PC-9 (cell line): ENCODE results near the gene CYP2B6. TPM values are rescaled to one million over a fixed set of nuclear protein-coding genes. Genes with fewer than 3 reads are reported as not detected.
A peak's percentile ranks its signal among the peaks of the same experiment; 100 is the strongest.
"Not testable (repeated sequence)": the region's sequence is repeated elsewhere in the genome, so short reads cannot be mapped to it uniquely, and the experiment has no call there.

ENCODE experiments used
- BruUV-seq: library from RNA; stranded (reverse); fragments of 400-500 nt; replicated peaks from 2 replicates; lab custom pipeline; 2021; lab: Mats Ljungman, UMichigan
- CTCF ChIA-PET: fragments of 300-600 bp; sonication (Branson Sonifier 250); formaldehyde crosslinking; loops from one replicate; lab custom pipeline; 2022; ENCODE audit warnings: antibody characterized with exemption; lab: Charles Lee
- POLR2A ChIA-PET: fragments of 300-600 bp; sonication (Branson Sonifier 250); formaldehyde crosslinking; loops from one replicate; lab custom pipeline; 2022; ENCODE audit warnings: antibody characterized with exemption; ENCODE audit not compliant: unreplicated experiment; lab: Charles Lee
- DNase-seq, 2 experiments: peaks; one replicate each; pipeline versions ENCODE4 v3.0.0 to v3.0.0-alpha.2; 2015 to 2022; ENCODE audit warnings: mixed read lengths in 1 of 2
- H2AFZ ChIP-seq: fragments of 200-600 bp; sonication (generic); 2 replicates; pipeline ENCODE4 v1.8.1; 2017; ENCODE audit warnings: antibody characterized with exemption
- H3F3A ChIP-seq: fragments of 200-600 bp; sonication (generic); 2 replicates; pipeline ENCODE4 v1.8.1; 2017; ENCODE audit warnings: antibody characterized with exemption, mild to moderate bottlenecking, low read depth; ENCODE audit not compliant: insufficient read depth
- H3K27ac ChIP-seq: fragments of 200-600 bp; sonication (generic); 2 replicates; pipeline ENCODE4 v1.6.1; 2016; ENCODE audit warnings: mixed run types
- H3K27me3 ChIP-seq: fragments of 200-600 bp; sonication (generic); 2 replicates; pipeline ENCODE4 v1.6.1; 2016; ENCODE audit warnings: low read depth, mixed run types; ENCODE audit not compliant: insufficient read depth
- H3K36me3 ChIP-seq: fragments of 200-600 bp; sonication (generic); 2 replicates; pipeline ENCODE4 v1.6.1; 2016; ENCODE audit warnings: low read depth, mixed run types
- H3K4me1 ChIP-seq: fragments of 200-600 bp; sonication (generic); replicated peaks from 2 replicates; pipeline ENCODE4 v1.6.1; 2016; ENCODE audit warnings: mixed run types; ENCODE audit not compliant: insufficient read depth
- H3K4me2 ChIP-seq: fragments of 200-600 bp; sonication (generic); 2 replicates; pipeline ENCODE4 v1.6.1; 2017; ENCODE audit warnings: mixed run types
- H3K4me3 ChIP-seq: fragments of 200-600 bp; sonication (generic); 2 replicates; pipeline ENCODE4 v1.6.1; 2016; ENCODE audit warnings: mixed run types
- H3K79me2 ChIP-seq: fragments of 200-600 bp; sonication (generic); 2 replicates; pipeline ENCODE4 v1.6.1; 2017; ENCODE audit warnings: low read depth, mixed run types
- H3K9me2 ChIP-seq: fragments of 200-600 bp; sonication (generic); 2 replicates; pipeline ENCODE4 v1.8.1; 2017; ENCODE audit warnings: mild to moderate bottlenecking; ENCODE audit not compliant: insufficient read depth
- H3K9me3 ChIP-seq: fragments of 200-600 bp; sonication (generic); 2 replicates; pipeline ENCODE4 v1.8.1; 2016; ENCODE audit warnings: low read depth; ENCODE audit not compliant: insufficient read depth
- H4K20me1 ChIP-seq: fragments of 200-600 bp; sonication (generic); 2 replicates; pipeline ENCODE4 v1.8.1; 2017; ENCODE audit not compliant: insufficient read depth
- EZH2 ChIP-seq: fragments of 200-600 bp; sonication (generic); IDR thresholded peaks from 2 replicates; pipeline ENCODE4 v1.8.0; 2017; ENCODE audit warnings: antibody characterized with exemption, low read depth
- intact Hi-C: fragments of 100-400 bp; cut with micrococcal nuclease; formaldehyde crosslinking; loops from one replicate; pipeline ENCODE4 v1.10.0; 2022; ENCODE audit not compliant: unreplicated experiment
- total RNA-seq: library from RNA; stranded (reverse); gene quantifications from 2 replicates; pipeline ENCODE4 v1.2.3, GENCODE V29; 2021
- TF ChIP-seq, protein P1 (sequence below): fragments of 200-600 bp; sonication (generic); conservative IDR thresholded peaks from 2 replicates; pipeline ENCODE4 v1.6.1; 2017; ENCODE audit warnings: mixed run types, antibody characterized with exemption, mild to moderate bottlenecking, moderate library complexity

Gene CYP2B6
- total RNA-seq, 1 experiment from 2014 or later: not detected

DNA sequence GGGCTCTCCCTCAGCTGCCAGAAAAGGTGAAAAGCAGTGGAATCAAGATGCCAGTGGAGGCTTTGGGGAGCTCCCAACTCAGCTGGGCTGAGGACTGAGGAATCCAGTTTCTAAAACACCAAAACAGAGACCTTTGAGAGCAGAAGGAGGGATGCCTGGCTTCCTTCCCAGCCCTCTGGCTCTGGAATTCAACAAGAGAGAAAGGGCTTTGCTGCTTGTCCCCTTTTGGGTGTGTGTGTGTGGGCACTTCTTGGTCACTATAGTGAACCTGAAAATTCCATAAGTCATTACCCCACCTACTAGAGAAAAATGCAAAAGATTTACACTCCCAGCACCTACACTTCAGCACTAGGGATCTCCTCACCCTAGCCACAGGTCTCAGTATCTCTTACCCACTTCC, 30.3 kb upstream of the CYP2B6 start:
- ChIA-PET POLR2A (no interaction called here), CTCF (no interaction called here)
- no TSS peak for BruUV-seq
- intact Hi-C loops: loop anchor here (5.0 kb wide), 1 partner anchor 38 kb away; no protein-coding TSS in a partner anchor
- Histone ChIP-seq H3F3A (peaks cover 30% of the 10 kb centered on the region), H3K9me3 (peaks cover 3% of the 10 kb centered on the region; the same call in 1 of the 2 replicates), H3K36me3 (no peaks in the 10 kb centered on the region), H4K20me1 (no peaks in the 10 kb centered on the region), H3K4me3 (no peak overlapping the region), H3K4me1 (peaks cover 39% of the 10 kb centered on the region), H3K79me2 (no peaks in the 10 kb centered on the region), H3K4me2 (peak overlapping the region; percentile 21), H2AFZ (no peak overlapping the region), H3K27ac (peak overlapping the region; percentile 93), H3K27me3 (no peaks in the 10 kb centered on the region), H3K9me2 (0 out of 2 replicates have a peak, but pooled peaks cover 3% of the 10 kb centered on the region)
- DNase-seq: peak in 1 of 2 experiments; percentile 19
- TF ChIP-seq, protein P1, sequence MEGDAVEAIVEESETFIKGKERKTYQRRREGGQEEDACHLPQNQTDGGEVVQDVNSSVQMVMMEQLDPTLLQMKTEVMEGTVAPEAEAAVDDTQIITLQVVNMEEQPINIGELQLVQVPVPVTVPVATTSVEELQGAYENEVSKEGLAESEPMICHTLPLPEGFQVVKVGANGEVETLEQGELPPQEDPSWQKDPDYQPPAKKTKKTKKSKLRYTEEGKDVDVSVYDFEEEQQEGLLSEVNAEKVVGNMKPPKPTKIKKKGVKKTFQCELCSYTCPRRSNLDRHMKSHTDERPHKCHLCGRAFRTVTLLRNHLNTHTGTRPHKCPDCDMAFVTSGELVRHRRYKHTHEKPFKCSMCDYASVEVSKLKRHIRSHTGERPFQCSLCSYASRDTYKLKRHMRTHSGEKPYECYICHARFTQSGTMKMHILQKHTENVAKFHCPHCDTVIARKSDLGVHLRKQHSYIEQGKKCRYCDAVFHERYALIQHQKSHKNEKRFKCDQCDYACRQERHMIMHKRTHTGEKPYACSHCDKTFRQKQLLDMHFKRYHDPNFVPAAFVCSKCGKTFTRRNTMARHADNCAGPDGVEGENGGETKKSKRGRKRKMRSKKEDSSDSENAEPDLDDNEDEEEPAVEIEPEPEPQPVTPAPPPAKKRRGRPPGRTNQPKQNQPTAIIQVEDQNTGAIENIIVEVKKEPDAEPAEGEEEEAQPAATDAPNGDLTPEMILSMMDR: no peak
- TF ChIP-seq EZH2: no peak

DNA sequence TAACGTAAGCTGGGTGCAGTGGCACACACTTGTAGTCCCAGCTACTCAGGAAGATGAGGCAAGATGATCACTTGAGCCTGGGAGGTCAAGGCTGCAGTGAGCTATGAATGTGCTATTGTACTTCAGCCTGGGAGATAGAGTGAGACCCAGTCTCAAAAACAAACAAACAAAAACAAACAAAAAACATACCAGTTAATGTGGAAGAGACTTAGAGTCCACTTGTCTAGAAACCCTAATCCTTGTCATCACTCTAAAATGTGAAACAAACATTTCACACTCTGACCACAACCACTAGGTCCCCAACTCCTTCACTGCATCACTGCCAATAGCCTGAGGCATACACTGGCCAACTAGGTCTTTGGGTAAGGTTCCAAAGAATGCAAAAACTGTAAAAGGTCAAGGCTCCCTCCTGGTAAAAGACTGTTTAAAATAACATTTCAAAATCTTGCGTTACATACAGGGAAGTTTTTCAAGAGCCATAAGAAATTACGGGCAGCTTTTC, 28.6 kb upstream of the CYP2B6 start:
- Histone ChIP-seq H3K79me2 (no peaks in the 10 kb centered on the region), H3K9me3 (no peaks in the 10 kb centered on the region; the same call in 1 of the 2 replicates), H3F3A (peaks cover 30% of the 10 kb centered on the region), H3K36me3 (no peaks in the 10 kb centered on the region), H3K27me3 (no peaks in the 10 kb centered on the region), H3K4me1 (peaks cover 39% of the 10 kb centered on the region), H3K4me3 (no peak overlapping the region), H4K20me1 (no peaks in the 10 kb centered on the region), H3K4me2 (peak overlapping the region; percentile 58), H2AFZ (no peak overlapping the region), H3K9me2 (0 out of 2 replicates have a peak, but pooled peaks cover 3% of the 10 kb centered on the region), H3K27ac (peak overlapping the region; percentile 93)
- no peak for TF ChIP-seq EZH2
- TF ChIP-seq, protein P1: no peak
- BruUV-seq: no TSS peak
- intact Hi-C loops: loop anchor here (2.0 to 5.0 kb wide), 2 partner anchors 40 to 130 kb away; no protein-coding TSS in a partner anchor
- ChIA-PET POLR2A (interaction anchor here (0.6 kb wide), 1 partner anchor 1516 kb away, joined by 6 read pairs; no protein-coding TSS in a partner anchor), CTCF (no interaction called here)
- peak; percentile 76 to 99 for DNase-seq

DNA sequence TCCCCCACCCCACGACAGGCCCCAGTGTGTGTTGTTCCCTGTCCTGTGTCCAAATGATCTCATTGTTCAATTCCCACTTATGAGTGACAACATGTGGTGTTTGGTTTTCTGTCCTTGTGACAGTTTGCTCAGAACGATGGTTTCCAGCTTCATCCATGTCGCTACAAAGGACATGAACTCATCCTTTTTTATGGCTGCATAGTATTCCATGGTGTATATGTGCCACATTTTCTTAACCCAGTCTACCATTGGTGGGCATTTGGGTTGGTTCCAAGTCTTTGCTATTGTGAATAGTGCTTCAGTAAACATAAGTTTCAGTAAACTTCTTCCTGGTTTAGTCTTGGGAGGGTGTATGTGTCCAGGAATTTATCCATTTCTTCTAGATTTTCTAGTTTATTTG, 26.7 kb upstream of the CYP2B6 start:
- H3K9me3 ChIP-seq, H2AFZ ChIP-seq, H3K4me3 ChIP-seq, H3K9me2 ChIP-seq, H3K36me3 ChIP-seq, H3K27me3 ChIP-seq, H3K4me2 ChIP-seq, POLR2A ChIA-PET, DNase-seq, CTCF ChIA-PET, H3K79me2 ChIP-seq, BruUV-seq, H4K20me1 ChIP-seq, H3K27ac ChIP-seq: not testable (repeated sequence)
- intact Hi-C loops: loop anchor here (5.0 kb wide), 1 partner anchor 42 kb away; no protein-coding TSS in a partner anchor
- H3K4me1 ChIP-seq: peaks cover 39% of the 10 kb centered on the region
- H3F3A ChIP-seq: peaks cover 30% of the 10 kb centered on the region

DNA sequence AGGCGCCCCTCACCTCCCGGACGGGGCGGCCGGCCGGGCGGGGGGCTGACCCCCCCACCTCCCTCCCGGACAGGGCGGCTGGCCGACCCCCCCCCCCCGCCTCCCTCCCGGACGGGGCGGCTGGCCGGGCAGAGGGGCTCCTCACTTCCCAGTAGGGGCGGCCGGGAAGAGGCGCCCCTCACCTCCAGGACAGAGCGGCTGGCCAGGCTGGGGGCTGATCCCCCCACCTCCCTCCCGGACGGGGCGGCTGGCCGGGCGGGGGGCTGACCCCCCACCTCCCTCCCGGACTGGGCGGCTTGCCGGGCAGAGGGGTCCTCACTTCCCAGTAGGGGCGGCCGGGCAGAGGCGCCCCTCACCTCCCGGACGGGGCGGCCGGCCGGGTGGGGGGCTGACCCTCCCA, 25.7 kb upstream of the CYP2B6 start:
- intact Hi-C loops: not testable (repeated sequence)

DNA sequence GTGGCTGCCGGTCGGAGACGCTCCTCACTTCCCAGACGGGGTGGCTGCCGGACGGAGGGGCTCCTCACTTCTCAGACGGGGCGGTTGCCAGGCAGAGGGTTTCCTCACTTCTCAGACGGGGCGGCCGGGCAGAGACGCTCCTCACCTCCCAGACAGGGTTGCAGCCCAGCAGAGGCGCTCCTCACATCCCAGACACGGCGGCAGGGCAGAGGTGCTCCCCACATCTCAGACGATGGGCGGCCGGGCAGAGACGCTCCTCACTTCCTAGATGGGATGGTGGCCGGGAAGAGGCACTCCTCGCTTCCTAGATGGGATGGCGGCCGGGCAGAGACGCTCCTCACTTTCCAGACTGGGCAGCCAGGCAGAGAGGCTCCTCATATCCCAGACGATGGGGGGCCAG, 24.5 kb upstream of the CYP2B6 start:
- POLR2A ChIA-PET, intact Hi-C loops: not testable (repeated sequence)

More for the DNA sequence above, 25.7 kb upstream of the CYP2B6 start:
- DNase-seq, H3K36me3 ChIP-seq, BruUV-seq, H2AFZ ChIP-seq, H3K9me2 ChIP-seq, H3K4me3 ChIP-seq, H3K4me2 ChIP-seq, H4K20me1 ChIP-seq, CTCF ChIA-PET, H3K79me2 ChIP-seq, H3K27ac ChIP-seq, H3K9me3 ChIP-seq, H3K27me3 ChIP-seq, POLR2A ChIA-PET: not testable (repeated sequence)
- Histone ChIP-seq H3F3A (peaks cover 30% of the 10 kb centered on the region), H3K4me1 (peaks cover 34% of the 10 kb centered on the region)

DNA sequence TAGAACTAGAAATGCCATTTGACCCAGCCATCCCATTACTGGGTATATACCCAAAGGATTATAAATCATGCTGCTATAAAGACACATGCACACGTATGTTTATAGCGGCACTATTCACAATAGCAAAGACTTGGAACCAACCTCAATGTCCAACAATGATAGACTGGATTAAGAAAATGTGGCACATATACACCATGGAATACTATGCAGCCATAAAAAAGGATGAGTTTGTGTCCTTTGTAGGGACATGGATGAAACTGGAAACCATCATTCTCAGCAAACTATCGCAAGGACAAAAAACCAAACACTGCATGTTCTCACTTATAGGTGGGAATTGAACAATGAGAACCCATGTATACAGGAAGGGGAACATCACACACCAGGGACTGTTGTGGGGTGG, 23.0 kb upstream of the CYP2B6 start:
- H3K9me3 ChIP-seq, H3K9me2 ChIP-seq, H3K27me3 ChIP-seq, POLR2A ChIA-PET, H3K4me2 ChIP-seq, CTCF ChIA-PET, H3K79me2 ChIP-seq, H2AFZ ChIP-seq, H3K36me3 ChIP-seq, BruUV-seq, H3K27ac ChIP-seq, intact Hi-C loops, H3K4me1 ChIP-seq, H3K4me3 ChIP-seq, H4K20me1 ChIP-seq, DNase-seq: not testable (repeated sequence)
- H3F3A ChIP-seq: peaks cover 11% of the 10 kb centered on the region

More for the DNA sequence above, 24.5 kb upstream of the CYP2B6 start:
- BruUV-seq, H3K27ac ChIP-seq, H3K9me2 ChIP-seq, H3K27me3 ChIP-seq, CTCF ChIA-PET, H3K36me3 ChIP-seq, H3K9me3 ChIP-seq, DNase-seq, H3K4me3 ChIP-seq, H3K79me2 ChIP-seq, H4K20me1 ChIP-seq, H3K4me2 ChIP-seq, H2AFZ ChIP-seq: not testable (repeated sequence)
- peaks cover 22% of the 10 kb centered on the region for H3F3A ChIP-seq
- peaks cover 22% of the 10 kb centered on the region for H3K4me1 ChIP-seq
